ENCODE data around the gene CHID1.

Gene CHID1

GRCh38 chr11:910589-911030 lies at the start of gene CHID1:
Gene CHID1, minus strand, starts transcription at chr11:910810. Its CDS starts 5,994 bp downstream, at chr11:904816.
- peak within 1 kb of the TSS; percentile 94 for H3K4me3 ChIP-seq (ENCODE audit: low read depth, low read length)
- no peak for TF ChIP-seq CTCF (IDR thresholded peaks at IDR 0.05; ENCODE audit: control insufficient read depth, extremely low read depth, insufficient read depth)
- peak; percentile 48 for DNase-seq (ENCODE audit: low read depth)

GRCh38 chr11:959608-960007 lies 49.0 kb upstream of the CHID1 start:
- H3K4me3 ChIP-seq (ENCODE audit: low read depth, low read length), result no peak overlapping the region
- no peak for DNase-seq (ENCODE audit: low read depth)
- TF ChIP-seq CTCF (IDR thresholded peaks at IDR 0.05; ENCODE audit: control insufficient read depth, extremely low read depth, insufficient read depth), result no peak

GRCh38 chr11:959027-959426 lies 48.4 kb upstream of the CHID1 start:
- TF ChIP-seq CTCF (IDR thresholded peaks at IDR 0.05; ENCODE audit: control insufficient read depth, extremely low read depth, insufficient read depth), result no peak
- H3K4me3 ChIP-seq (ENCODE audit: low read depth, low read length), result no peak overlapping the region
- DNase-seq (ENCODE audit: low read depth), result no peak

GRCh38 chr11:958101-958500 lies 47.5 kb upstream of the CHID1 start:
- no peak for DNase-seq (ENCODE audit: low read depth)
- no peak for TF ChIP-seq CTCF (IDR thresholded peaks at IDR 0.05; ENCODE audit: control insufficient read depth, extremely low read depth, insufficient read depth)
- no peak overlapping the region for H3K4me3 ChIP-seq (ENCODE audit: low read depth, low read length)

- DNase-seq (ENCODE audit: low read depth), result no peak
- TF ChIP-seq CTCF (IDR thresholded peaks at IDR 0.05; ENCODE audit: control insufficient read depth, extremely low read depth, insufficient read depth), result no peak
- no peak overlapping the region for H3K4me3 ChIP-seq (ENCODE audit: low read depth, low read length)
These were observed 46.8 kb upstream of the CHID1 start for GRCh38 chr11:957212-957920.

- peak; percentile 85 for DNase-seq (ENCODE audit: low read depth)
- H3K4me3 ChIP-seq (ENCODE audit: low read depth, low read length), result peak overlapping the region; percentile 31
- TF ChIP-seq CTCF (IDR thresholded peaks at IDR 0.05; ENCODE audit: control insufficient read depth, extremely low read depth, insufficient read depth), result no peak
These were observed 44.8 kb upstream of the CHID1 start for GRCh38 chr11:955154-956063.

All from LNCaP clone FGC (cell line).